ENCODE measurements around the gene NOS1AP.
A peak's percentile ranks its signal among the peaks of the same experiment; 100 is the strongest.

NOS1AP gene

GRCh38 chr1:162204129-162204822, 134.8 kb downstream of the NOS1AP start:
- peaks cover 6% of the 10 kb centered on the region for H3K9me3 ChIP-seq (ENCODE audit: severe bottlenecking)
- no peak for TF ChIP-seq CTCF (IDR thresholded peaks at IDR 0.05; ENCODE audit: low read depth, low read length)
- DNase-seq, result no peak
- H3K4me3 ChIP-seq (ENCODE audit: low read depth, low read length), result no peak overlapping the region
- no peak overlapping the region for H3K27ac ChIP-seq
- no peaks in the 10 kb centered on the region for H3K36me3 ChIP-seq
- no peaks in the 10 kb centered on the region for H3K27me3 ChIP-seq (ENCODE audit: insufficient read depth, low read depth, severe bottlenecking)

GRCh38 chr1:162204823-162205155, 135.3 kb downstream of the NOS1AP start:
- no peak overlapping the region for H3K4me3 ChIP-seq (ENCODE audit: low read depth, low read length)
- no peaks in the 10 kb centered on the region for H3K36me3 ChIP-seq
- H3K9me3 ChIP-seq (ENCODE audit: severe bottlenecking), result peaks cover 6% of the 10 kb centered on the region
- no peaks in the 10 kb centered on the region for H3K27me3 ChIP-seq (ENCODE audit: insufficient read depth, low read depth, severe bottlenecking)
- no peak for DNase-seq
- H3K27ac ChIP-seq, result no peak overlapping the region
- no peak for TF ChIP-seq CTCF (IDR thresholded peaks at IDR 0.05; ENCODE audit: low read depth, low read length)

GRCh38 chr1:162206300-162206699, 136.8 kb downstream of the NOS1AP start:
- Histone ChIP-seq H3K36me3 (no peaks in the 10 kb centered on the region), H3K27ac (no peak overlapping the region), H3K27me3 (ENCODE audit: insufficient read depth, low read depth, severe bottlenecking) (no peaks in the 10 kb centered on the region), H3K9me3 (ENCODE audit: severe bottlenecking) (peaks cover 2% of the 10 kb centered on the region), H3K4me3 (ENCODE audit: low read depth, low read length) (no peak overlapping the region)
- DNase-seq, result no peak
- TF ChIP-seq CTCF (IDR thresholded peaks at IDR 0.05; ENCODE audit: low read depth, low read length), result no peak

GRCh38 chr1:162206749-162207635, 137.5 kb downstream of the NOS1AP start:
- peak; percentile 50 for DNase-seq
- no peak for TF ChIP-seq CTCF (IDR thresholded peaks at IDR 0.05; ENCODE audit: low read depth, low read length)
- H3K9me3 ChIP-seq (ENCODE audit: severe bottlenecking), result no peaks in the 10 kb centered on the region
- H3K36me3 ChIP-seq, result no peaks in the 10 kb centered on the region
- no peaks in the 10 kb centered on the region for H3K27me3 ChIP-seq (ENCODE audit: insufficient read depth, low read depth, severe bottlenecking)
- no peak overlapping the region for H3K27ac ChIP-seq
- H3K4me3 ChIP-seq (ENCODE audit: low read depth, low read length), result no peak overlapping the region

- Histone ChIP-seq H3K27me3 (ENCODE audit: insufficient read depth, low read depth, severe bottlenecking) (no peaks in the 10 kb centered on the region), H3K4me3 (ENCODE audit: low read depth, low read length) (no peak overlapping the region), H3K9me3 (ENCODE audit: severe bottlenecking) (no peaks in the 10 kb centered on the region), H3K27ac (no peak overlapping the region), H3K36me3 (no peaks in the 10 kb centered on the region)
- no peak for TF ChIP-seq CTCF (IDR thresholded peaks at IDR 0.05; ENCODE audit: low read depth, low read length)
- no peak for DNase-seq
Measured at GRCh38 chr1:162207862-162208261, 138.4 kb downstream of the NOS1AP start.
